EH (cell line): ENCODE results near the gene KLHDC1.
"Not testable (repeated sequence)": the region's sequence is repeated elsewhere in the genome, so short reads cannot be mapped to it uniquely, and the experiment has no call there.

Source experiments
- DNase-seq: peaks from one replicate; pipeline ENCODE4 v3.0.0-alpha.2; 2015; ENCODE audit warnings: low read depth

The KLHDC1 gene

GRCh38 chr14:49692811-49693734, at the start of gene KLHDC1:
Gene KLHDC1, plus strand, starts transcription at chr14:49693120. Its CDS starts 75 bp downstream, at chr14:49693195.
- DNase-seq = peak; percentile 78

- no peak for DNase-seq
These were observed 39.4 kb upstream of the KLHDC1 start for GRCh38 chr14:49653508-49653907.

- DNase-seq = no peak
These were observed 38.4 kb upstream of the KLHDC1 start for GRCh38 chr14:49654511-49654910.

- DNase-seq = not testable (repeated sequence)
These were observed 35.4 kb upstream of the KLHDC1 start for GRCh38 chr14:49657500-49657899.

- DNase-seq = no peak
These were observed 33.1 kb upstream of the KLHDC1 start for GRCh38 chr14:49659526-49660455.

- no peak for DNase-seq
These were observed 22.4 kb upstream of the KLHDC1 start for GRCh38 chr14:49670475-49670874.

GRCh38 chr14:49673586-49673985, 19.3 kb upstream of the KLHDC1 start:
- no peak for DNase-seq

- DNase-seq = no peak
These were observed 15.3 kb upstream of the KLHDC1 start for GRCh38 chr14:49677643-49678042.

GRCh38 chr14:49679271-49679670, 13.6 kb upstream of the KLHDC1 start:
- peak; percentile 38 for DNase-seq

GRCh38 chr14:49686425-49686824, 6.5 kb upstream of the KLHDC1 start:
- DNase-seq = no peak

GRCh38 chr14:49687942-49688700, 4.8 kb upstream of the KLHDC1 start, which contains the start of gene POLE2:
Gene POLE2, minus strand, starts transcription at chr14:49688214. Its CDS starts 11 bp downstream, at chr14:49688203.
- peak; percentile 69 for DNase-seq

- no peak for DNase-seq
These were observed 4.3 kb upstream of the KLHDC1 start for GRCh38 chr14:49688701-49689030.

GRCh38 chr14:49691031-49691430, 1.9 kb upstream of the KLHDC1 start:
- no peak for DNase-seq

GRCh38 chr14:49692193-49692757, 645 bp upstream of the KLHDC1 start:
- peak; percentile 16 for DNase-seq

- DNase-seq = not testable (repeated sequence)
These were observed 810 bp downstream of the KLHDC1 start for GRCh38 chr14:49693735-49694124.

- no peak for DNase-seq
These were observed 9.8 kb downstream of the KLHDC1 start for GRCh38 chr14:49702725-49703124.

GRCh38 chr14:49703965-49704364, 11.0 kb downstream of the KLHDC1 start:
- DNase-seq = no peak

- not testable (repeated sequence) for DNase-seq
These were observed 11.6 kb downstream of the KLHDC1 start for GRCh38 chr14:49704471-49704870.

- DNase-seq = not testable (repeated sequence)
These were observed 18.1 kb downstream of the KLHDC1 start for GRCh38 chr14:49710993-49711392.

- DNase-seq = no peak
These were observed 27.8 kb downstream of the KLHDC1 start for GRCh38 chr14:49720744-49721143.

- DNase-seq = not testable (repeated sequence)
These were observed 29.0 kb downstream of the KLHDC1 start for GRCh38 chr14:49721733-49722435.
